HG03039 (cell line): ENCODE measurements around the gene SECISBP2L.
"Not testable (repeated sequence)": the region's sequence is repeated elsewhere in the genome, so short reads cannot be mapped to it uniquely, and the experiment has no call there.

ENCODE experiments used
- ATAC-seq: cut with Tn5 transposase; IDR thresholded peaks from one replicate; pipeline ENCODE4 v1.9.1; 2021; ENCODE audit warnings: mild to moderate bottlenecking, moderate library complexity; ENCODE audit not compliant: unreplicated experiment

The SECISBP2L gene

DNA sequence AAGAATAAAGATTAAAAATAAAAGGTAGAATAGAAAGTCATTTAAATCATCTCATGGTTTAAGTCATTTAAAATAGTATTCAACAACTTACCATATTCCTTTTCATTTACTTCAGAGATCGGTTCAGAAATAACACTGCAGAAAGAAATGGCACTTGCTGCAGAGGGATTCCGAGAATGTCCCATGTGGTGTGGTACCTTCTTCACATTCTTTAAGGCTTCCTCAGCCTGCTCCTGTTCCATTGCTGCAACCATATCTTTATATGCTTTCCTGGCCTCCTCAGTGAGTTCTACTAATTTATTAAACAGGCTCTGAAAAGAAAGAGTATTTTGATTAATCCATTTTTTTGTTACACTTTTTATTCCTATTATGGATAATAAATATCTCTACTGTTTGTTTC lies 50.0 kb downstream of the SECISBP2L start:
- ATAC-seq: no peak

DNA sequence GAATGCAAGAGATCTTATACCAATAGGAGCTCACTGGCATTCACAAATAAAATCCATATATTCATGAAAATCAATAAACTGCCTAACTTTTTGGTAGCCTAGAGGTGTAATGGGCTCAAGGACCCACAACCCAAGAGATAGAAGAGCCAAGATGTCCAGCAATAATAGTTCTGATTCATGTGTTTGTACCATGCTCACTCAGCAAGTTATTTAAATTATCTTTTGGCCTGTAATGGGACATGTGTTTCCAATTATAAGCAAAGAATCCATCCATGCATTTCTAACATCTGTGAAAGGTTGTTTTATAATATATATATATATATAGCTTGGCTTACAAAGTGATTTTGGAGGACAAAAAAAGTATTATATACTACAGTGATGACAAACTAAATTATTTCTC lies 52.9 kb downstream of the SECISBP2L start:
- no peak for ATAC-seq

GRCh38 chr15:48992545-48992944 lies 53.7 kb downstream of the SECISBP2L start:
- ATAC-seq: peak; percentile 97

- no peak for ATAC-seq
Measured at GRCh38 chr15:48992096-48992495, 54.1 kb downstream of the SECISBP2L start.

DNA sequence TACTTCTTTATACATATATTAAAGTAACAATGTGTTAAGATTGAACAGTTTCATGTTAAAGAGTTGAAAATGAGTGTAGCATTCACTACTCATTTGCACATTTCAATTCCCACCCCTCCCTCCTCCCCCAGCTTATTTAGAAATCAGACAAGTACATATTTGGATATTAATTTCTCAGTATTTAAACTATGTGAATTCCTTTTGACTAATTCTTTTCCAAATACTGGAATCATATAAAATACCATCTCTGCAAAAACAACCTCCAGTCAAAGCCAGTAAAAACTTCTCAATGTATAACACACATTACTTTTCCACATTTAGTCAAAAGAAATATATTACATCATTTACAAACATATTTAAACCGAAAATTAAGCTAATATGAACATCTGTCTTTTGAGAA lies 57.1 kb downstream of the SECISBP2L start:
- no peak for ATAC-seq

- ATAC-seq: no peak
Measured at GRCh38 chr15:48987142-48987541, 59.1 kb downstream of the SECISBP2L start.

DNA sequence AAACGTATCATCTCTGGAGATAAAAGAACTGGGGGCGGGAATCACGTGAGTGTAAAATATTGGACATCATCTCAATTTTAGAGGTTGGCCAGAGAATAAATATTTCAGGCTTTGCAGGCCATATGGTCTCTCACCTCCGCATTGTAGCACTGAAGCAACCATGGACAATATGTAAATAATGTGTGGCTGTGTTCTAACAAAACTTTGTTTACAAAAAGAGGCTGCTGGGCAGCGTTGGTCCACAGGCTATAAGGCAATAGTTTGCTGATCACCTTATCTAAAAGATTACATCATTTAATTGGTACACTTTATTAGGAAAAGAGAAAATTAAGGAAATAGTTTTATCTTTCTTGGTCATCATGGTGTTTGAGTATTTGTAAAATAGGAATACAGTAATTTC lies 60.0 kb downstream of the SECISBP2L start:
- no peak for ATAC-seq

- ATAC-seq: no peak
Measured at GRCh38 chr15:48985516-48985915, 60.7 kb downstream of the SECISBP2L start.

- ATAC-seq: no peak
Measured at GRCh38 chr15:48984811-48985352, 61.4 kb downstream of the SECISBP2L start.

GRCh38 chr15:48984021-48984710 lies 62.1 kb downstream of the SECISBP2L start:
- ATAC-seq: no peak

- no peak for ATAC-seq
Measured at GRCh38 chr15:48983300-48983699, 62.9 kb downstream of the SECISBP2L start.

DNA sequence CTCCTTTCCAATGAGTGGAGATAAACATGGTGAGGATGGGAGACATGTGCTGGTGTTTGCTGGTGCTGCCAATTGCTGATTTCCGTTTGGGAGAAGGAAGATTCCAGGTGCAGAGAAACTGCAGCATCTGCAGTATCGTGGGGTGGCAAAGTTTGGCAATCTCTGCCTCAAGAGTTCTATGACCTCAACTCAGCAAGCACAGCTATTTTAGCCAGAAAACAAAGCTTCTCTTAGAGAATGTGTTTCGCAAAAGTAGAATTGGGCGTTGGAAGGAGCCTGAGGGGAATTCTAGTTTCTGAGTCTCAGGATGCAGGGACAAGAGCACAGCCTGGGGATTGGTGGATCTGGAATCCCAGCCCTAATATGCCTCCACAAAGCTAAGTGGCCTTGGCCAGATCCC lies 64.3 kb downstream of the SECISBP2L start:
- no peak for ATAC-seq

DNA sequence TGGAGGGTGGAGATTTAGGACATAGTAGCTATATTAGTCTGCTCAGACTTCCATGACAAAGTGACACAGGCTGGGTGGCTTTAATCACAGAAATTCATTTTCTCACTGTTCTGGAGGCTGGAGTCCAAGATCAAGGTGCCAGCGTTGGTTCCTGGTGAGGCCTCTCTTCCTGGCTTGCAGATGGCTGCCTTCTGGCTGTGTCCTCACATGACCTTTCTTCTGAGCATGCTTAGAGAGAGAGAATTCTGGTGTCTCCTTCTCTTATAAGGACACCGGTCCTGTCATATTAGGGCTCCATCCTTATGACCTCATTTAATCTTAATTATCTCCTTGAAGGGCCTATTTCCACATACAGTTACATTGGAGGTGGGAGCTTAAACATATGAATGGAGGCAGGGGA lies 67.6 kb downstream of the SECISBP2L start:
- no peak for ATAC-seq

DNA sequence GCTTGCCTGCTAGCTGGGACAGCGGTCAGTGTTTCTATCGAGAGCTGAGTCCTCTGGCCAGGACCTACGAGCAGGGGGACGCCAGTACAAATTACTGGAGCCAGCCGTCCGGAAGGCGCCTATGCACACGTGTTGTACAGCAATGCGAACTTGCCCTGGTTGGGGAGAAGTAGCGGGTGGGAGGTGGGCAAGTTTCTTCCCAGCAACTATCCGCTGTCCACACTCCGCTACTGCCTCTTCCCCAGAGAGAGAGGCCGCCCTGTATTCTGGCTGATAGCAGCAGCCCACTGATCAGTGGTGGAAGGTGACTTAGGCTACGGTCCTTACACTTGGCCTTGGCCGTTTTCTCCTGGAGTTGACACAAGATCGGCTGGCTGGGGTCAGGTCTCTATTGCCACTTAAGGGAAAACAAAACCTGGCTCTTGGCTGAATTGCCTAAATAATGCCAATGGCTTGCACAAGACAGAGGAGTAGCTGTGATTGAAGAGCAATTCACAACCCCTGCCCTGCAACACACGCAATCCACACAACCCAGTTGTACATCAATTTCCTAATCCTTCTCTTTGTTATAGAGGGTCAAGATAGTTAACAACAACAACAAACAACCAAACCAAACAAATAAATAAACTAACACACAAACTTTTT lies 69.7 kb downstream of the SECISBP2L start:
- ATAC-seq: no peak

- ATAC-seq: peak; percentile 94
Measured at GRCh38 chr15:48975472-48976419, 70.5 kb downstream of the SECISBP2L start.

- no peak for ATAC-seq
Measured at GRCh38 chr15:48974882-48975281, 71.4 kb downstream of the SECISBP2L start.

- ATAC-seq: no peak
Measured at GRCh38 chr15:48972750-48973503, 73.3 kb downstream of the SECISBP2L start.

DNA sequence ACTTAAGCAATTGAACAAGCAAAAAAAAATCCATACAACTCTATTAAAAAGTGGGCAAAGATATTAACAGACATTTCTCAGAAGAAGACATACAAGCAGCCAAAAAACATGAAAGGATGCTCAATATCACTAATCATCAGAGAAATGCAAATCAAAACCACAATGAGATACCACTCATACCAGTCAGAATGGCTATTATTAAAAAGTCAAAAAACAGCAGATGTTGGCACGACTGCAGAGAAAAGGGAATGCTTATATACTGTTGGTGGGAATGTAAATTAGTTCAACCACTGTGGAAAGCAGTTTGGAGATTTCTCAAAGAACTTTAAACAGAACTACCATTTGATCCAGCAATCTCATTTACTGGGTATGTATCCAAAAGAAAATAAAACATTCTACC lies 75.3 kb downstream of the SECISBP2L start:
- ATAC-seq: not testable (repeated sequence)

DNA sequence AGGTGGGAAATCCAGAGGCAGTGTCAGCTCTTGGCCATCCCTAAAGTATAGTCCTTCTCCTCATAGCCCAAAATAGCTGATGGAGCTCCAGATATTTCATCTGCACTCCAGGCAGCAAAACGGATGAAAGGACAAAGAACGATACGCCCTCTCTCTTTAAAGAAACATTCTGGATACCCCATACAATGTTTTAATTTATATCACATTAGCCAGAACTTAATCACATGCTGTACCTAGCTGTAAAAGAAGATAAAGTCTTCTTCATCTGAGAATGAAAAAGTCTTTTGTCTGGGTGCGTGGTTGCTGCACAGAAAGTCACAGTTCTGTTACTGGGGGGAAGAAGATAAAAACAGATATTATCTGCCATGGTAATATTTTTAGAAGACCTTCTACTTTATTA lies 78.2 kb downstream of the SECISBP2L start:
- ATAC-seq: no peak

DNA sequence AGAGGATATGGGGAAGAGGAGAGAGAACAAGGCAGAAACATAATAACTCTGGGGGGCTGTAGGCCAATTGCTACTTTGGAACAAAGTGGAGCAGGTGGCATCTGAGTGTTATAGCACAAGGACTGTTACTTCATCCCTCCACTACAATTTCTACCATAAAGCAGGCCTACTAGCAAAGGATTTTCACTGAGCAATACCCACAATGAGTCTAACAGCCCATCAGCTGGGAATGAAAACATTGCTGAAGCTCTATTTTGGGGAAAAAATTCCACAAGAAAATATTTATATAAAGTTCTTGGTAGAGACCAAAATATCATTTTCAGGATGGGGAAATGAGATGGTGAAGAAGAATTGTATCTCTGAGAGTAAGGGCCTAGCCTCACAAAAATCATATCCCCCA lies 78.9 kb downstream of the SECISBP2L start:
- no peak for ATAC-seq
